ENCODE results near the gene OR6T1.

DNA sequence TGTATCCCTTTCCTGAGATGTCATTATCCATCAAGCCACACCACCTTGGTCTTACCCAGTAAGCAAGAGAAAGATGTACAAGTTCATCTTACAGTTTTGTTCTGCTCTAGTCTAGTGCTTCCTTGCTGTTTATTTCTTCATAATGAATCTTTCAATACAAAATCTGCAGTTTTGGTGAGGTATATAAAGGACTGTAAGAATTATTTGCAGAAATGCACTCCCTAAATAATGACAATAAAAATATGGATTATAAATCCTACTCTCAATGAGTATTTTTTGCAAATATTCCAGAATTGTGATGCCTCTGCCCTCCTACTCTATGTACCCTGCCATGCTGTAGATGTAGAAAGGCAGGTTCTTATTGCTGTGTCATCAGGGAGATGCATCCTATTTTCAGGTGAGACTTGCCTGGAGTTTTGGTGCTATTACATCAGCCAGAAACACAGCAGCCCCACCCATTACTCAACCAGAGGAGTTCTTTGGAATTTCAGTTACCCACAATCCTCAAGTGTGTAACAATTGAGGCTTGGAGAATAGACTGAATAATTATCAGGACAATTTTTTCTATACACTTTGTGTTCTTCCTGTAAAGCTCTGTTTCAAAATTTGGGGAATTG lies 34.2 kb upstream of the OR6T1 start, which contains the start of gene OR10S1:
- TF ChIP-seq MAX (IDR thresholded peaks at IDR 0.05; ENCODE audit: low read depth, low read length) (no peak), POLR2A (IDR thresholded peaks at IDR 0.05; ENCODE audit: extremely low read depth, insufficient read length) (no peak), CTCF (IDR thresholded peaks at IDR 0.05; ENCODE audit: low read depth, low read length) (no peak)
